Measurements from ENCODE around the gene CD59. TPM values are rescaled to one million over a fixed set of nuclear protein-coding genes. Genes with fewer than 3 reads are reported as not detected.
A peak's percentile ranks its signal among the peaks of the same experiment; 100 is the strongest.

CD59 gene
- total RNA-seq, 1 experiment from 2014 or later, result 204 TPM

DNA sequence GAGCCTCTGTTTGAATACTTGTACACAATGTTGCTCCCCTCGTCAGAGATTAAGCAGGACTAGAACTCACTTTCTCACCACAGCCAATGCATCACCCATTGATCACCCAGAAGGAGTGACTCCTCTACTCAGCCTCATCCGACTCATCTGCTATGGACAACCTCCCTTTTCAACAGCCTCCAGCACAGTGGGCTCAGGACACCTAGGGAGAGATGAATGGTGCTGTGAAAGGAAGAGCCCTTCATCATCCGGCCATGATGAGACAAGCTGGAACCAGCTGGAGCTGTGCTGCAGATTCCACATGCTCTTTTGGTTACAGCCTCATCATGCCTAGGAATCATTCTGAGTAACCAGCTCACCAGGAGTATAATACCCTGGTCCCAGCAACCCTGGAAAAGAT, 51.1 kb downstream of the CD59 start:
- H3K27ac ChIP-seq (ENCODE audit: low read depth, low read length, poor library complexity, severe bottlenecking), result no peak overlapping the region
- TF ChIP-seq CTCF (conservative IDR thresholded peaks at IDR 0.05; ENCODE audit: low read depth, low read length) (no peak), EZH2 (IDR thresholded peaks at IDR 0.05; ENCODE audit: borderline replicate concordance, low read depth, low read length, poor library complexity, severe bottlenecking) (no peak)
- BruUV-seq (replicated peaks), result no TSS peak
- POLR2A ChIA-PET (ENCODE audit: low non-redundant PET), result no interaction called here
- H3K9me3 ChIP-seq (ENCODE audit: low read depth, low read length, poor library complexity, severe bottlenecking), result no peaks in the 10 kb centered on the region
- no peak overlapping the region for H3K4me3 ChIP-seq (ENCODE audit: low read depth, low read length, poor library complexity, severe bottlenecking)
- no peak for DNase-seq (ENCODE audit: low spot score)
- intact Hi-C loops (cut with micrococcal nuclease; ENCODE audit: unreplicated experiment), result loop anchor here (5.0 to 10.0 kb wide), 2 partner anchors 518 to 940 kb away; no protein-coding TSS in a partner anchor
- H3K36me3 ChIP-seq (ENCODE audit: insufficient read depth, low read length, poor library complexity, severe bottlenecking), result no peaks in the 10 kb centered on the region
- H3K4me1 ChIP-seq (ENCODE audit: insufficient read depth, low read length, poor library complexity, severe bottlenecking), result no peaks in the 10 kb centered on the region
- CTCF ChIA-PET, result interaction anchor here (0.6 to 1.0 kb wide), 2 partner anchors 57 to 144 kb away, joined by 3 to 13 read pairs; no protein-coding TSS in a partner anchor
- H3K27me3 ChIP-seq (replicated peaks; ENCODE audit: insufficient read depth, low read depth, low read length, poor library complexity), result peaks cover 17% of the 10 kb centered on the region

- Histone ChIP-seq H3K4me3 (ENCODE audit: low read depth, low read length, poor library complexity, severe bottlenecking) (no peak overlapping the region), H3K27ac (ENCODE audit: low read depth, low read length, poor library complexity, severe bottlenecking) (no peak overlapping the region), H3K4me1 (ENCODE audit: insufficient read depth, low read length, poor library complexity, severe bottlenecking) (no peaks in the 10 kb centered on the region), H3K27me3 (replicated peaks; ENCODE audit: insufficient read depth, low read depth, low read length, poor library complexity) (peaks cover 26% of the 10 kb centered on the region), H3K36me3 (ENCODE audit: insufficient read depth, low read length, poor library complexity, severe bottlenecking) (no peaks in the 10 kb centered on the region), H3K9me3 (ENCODE audit: low read depth, low read length, poor library complexity, severe bottlenecking) (no peaks in the 10 kb centered on the region)
- ChIA-PET POLR2A (ENCODE audit: low non-redundant PET) (no interaction called here), CTCF (interaction anchor here (1.2 kb wide), 1 partner anchor 59 kb away, joined by 3 read pairs; no protein-coding TSS in a partner anchor)
- DNase-seq (ENCODE audit: low spot score), result no peak
- no peak for TF ChIP-seq CTCF (conservative IDR thresholded peaks at IDR 0.05; ENCODE audit: low read depth, low read length)
- TF ChIP-seq EZH2 (IDR thresholded peaks at IDR 0.05; ENCODE audit: borderline replicate concordance, low read depth, low read length, poor library complexity, severe bottlenecking), result no peak
- no TSS peak for BruUV-seq (replicated peaks)
- intact Hi-C loops (cut with micrococcal nuclease; ENCODE audit: unreplicated experiment), result loop anchor here (10.0 kb wide), 1 partner anchor 939 kb away; no protein-coding TSS in a partner anchor
These were observed 52.1 kb downstream of the CD59 start for GRCh38 chr11:33684003-33684706.

DNA sequence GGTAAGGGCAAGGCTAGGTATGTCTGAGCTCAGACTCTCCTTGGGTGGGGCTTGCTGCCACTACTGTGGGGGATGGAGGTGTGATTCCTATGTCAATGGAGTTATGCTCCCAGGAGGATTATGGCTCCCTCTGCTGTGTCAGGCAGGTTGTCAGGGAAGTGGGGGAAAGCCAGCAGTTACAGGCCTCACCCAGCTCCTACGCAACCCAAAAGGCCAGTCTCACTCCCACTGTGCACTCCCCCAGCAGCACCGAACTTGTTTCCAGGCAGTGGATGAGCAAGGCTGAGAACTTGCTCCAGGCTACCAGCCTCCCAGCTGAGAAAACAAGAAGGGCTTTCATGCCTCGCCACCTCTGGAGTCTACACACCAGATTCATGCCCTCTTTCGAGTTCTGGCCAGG, 53.8 kb downstream of the CD59 start:
- CTCF ChIA-PET, result no interaction called here
- Histone ChIP-seq H3K36me3 (ENCODE audit: insufficient read depth, low read length, poor library complexity, severe bottlenecking) (no peaks in the 10 kb centered on the region), H3K27me3 (replicated peaks; ENCODE audit: insufficient read depth, low read depth, low read length, poor library complexity) (peaks cover 33% of the 10 kb centered on the region), H3K27ac (ENCODE audit: low read depth, low read length, poor library complexity, severe bottlenecking) (no peak overlapping the region), H3K9me3 (ENCODE audit: low read depth, low read length, poor library complexity, severe bottlenecking) (peaks cover 6% of the 10 kb centered on the region), H3K4me3 (ENCODE audit: low read depth, low read length, poor library complexity, severe bottlenecking) (no peak overlapping the region), H3K4me1 (ENCODE audit: insufficient read depth, low read length, poor library complexity, severe bottlenecking) (no peaks in the 10 kb centered on the region)
- intact Hi-C loops (cut with micrococcal nuclease; ENCODE audit: unreplicated experiment), result loop anchor here (10.0 kb wide), 1 partner anchor 938 kb away; no protein-coding TSS in a partner anchor
- no TSS peak for BruUV-seq (replicated peaks)
- no peak for DNase-seq (ENCODE audit: low spot score)
- TF ChIP-seq EZH2 (IDR thresholded peaks at IDR 0.05; ENCODE audit: borderline replicate concordance, low read depth, low read length, poor library complexity, severe bottlenecking), result no peak
- TF ChIP-seq CTCF (conservative IDR thresholded peaks at IDR 0.05; ENCODE audit: low read depth, low read length), result peak; percentile 37; the same call in 1 of the 2 replicates
- POLR2A ChIA-PET (ENCODE audit: low non-redundant PET), result no interaction called here
